DOHH2 (cell line): ENCODE measurements around the gene AJAP1.

Source experiments
- H3F3A ChIP-seq: fragments of 200-600 bp; sonication (generic), shearing (Covaris generic); 2 replicates; pipeline ENCODE4 v1.6.0; 2016; ENCODE audit warnings: antibody characterized with exemption, mild to moderate bottlenecking; ENCODE audit not compliant: control insufficient read depth, insufficient read depth
- H3K27ac ChIP-seq: fragments of 200-600 bp; sonication (generic); 2 replicates; pipeline ENCODE4 v1.5.1; 2014; ENCODE audit warnings: low read depth, mild to moderate bottlenecking, low read length, moderate library complexity
- H3K27me3 ChIP-seq: fragments of 200-600 bp; sonication (generic); 2 replicates; pipeline ENCODE4 v1.6.1; 2014; ENCODE audit warnings: mild to moderate bottlenecking, low read length, mixed read lengths; ENCODE audit not compliant: control insufficient read depth
- H3K36me3 ChIP-seq: fragments of 200-600 bp; sonication (generic); 2 replicates; pipeline ENCODE4 v1.6.1; 2014; ENCODE audit warnings: mild to moderate bottlenecking, low read length, moderate library complexity, mixed read lengths; ENCODE audit not compliant: control insufficient read depth
- H3K4me1 ChIP-seq: fragments of 200-600 bp; sonication (generic); 2 replicates; pipeline ENCODE4 v1.6.1; 2014; ENCODE audit warnings: mild to moderate bottlenecking, low read length, mixed read lengths; ENCODE audit not compliant: control insufficient read depth
- H3K4me2 ChIP-seq: fragments of 200-600 bp; sonication (generic); 2 replicates; pipeline ENCODE4 v1.6.0; 2014; ENCODE audit warnings: mild to moderate bottlenecking, low read length, moderate library complexity
- H3K4me3 ChIP-seq: fragments of 200-600 bp; sonication (generic); 2 replicates; pipeline ENCODE4 v1.5.1; 2014; ENCODE audit warnings: mild to moderate bottlenecking, low read length, mixed read lengths
- H3K79me2 ChIP-seq: fragments of 200-600 bp; sonication (generic); 2 replicates; pipeline ENCODE4 v1.6.1; 2014; ENCODE audit warnings: mild to moderate bottlenecking, low read length, mixed read lengths; ENCODE audit not compliant: control insufficient read depth
- H3K9me2 ChIP-seq: fragments of 200-600 bp; sonication (generic); replicated peaks from 2 replicates; pipeline ENCODE4 v1.6.1; 2014; ENCODE audit warnings: mild to moderate bottlenecking, low read length, mixed read lengths; ENCODE audit not compliant: control insufficient read depth
- H3K9me3 ChIP-seq: fragments of 200-600 bp; sonication (generic); 2 replicates; pipeline ENCODE4 v1.6.1; 2014; ENCODE audit warnings: antibody characterized with exemption, low read length, mixed read lengths; ENCODE audit not compliant: control insufficient read depth, insufficient read depth
- H4K20me1 ChIP-seq: fragments of 200-600 bp; sonication (generic); 2 replicates; pipeline ENCODE4 v1.6.0; 2014; ENCODE audit warnings: low read depth, mild to moderate bottlenecking, antibody characterized with exemption, low read length, moderate library complexity; ENCODE audit not compliant: control insufficient read depth, insufficient read depth
- EZH2phosphoT487 ChIP-seq: fragments of 200-600 bp; sonication (generic); IDR thresholded peaks from 2 replicates; pipeline ENCODE4 v1.6.1; 2017; ENCODE audit warnings: borderline replicate concordance, mild to moderate bottlenecking, antibody characterized with exemption, low read length, moderate library complexity, mixed read lengths
- TF ChIP-seq, protein P1 (sequence below): fragments of 200-600 bp; sonication (generic); IDR thresholded peaks from one replicate; pipeline ENCODE4 v1.5.1; 2014; ENCODE audit warnings: antibody characterized with exemption, mild to moderate bottlenecking, low read depth, low read length; ENCODE audit not compliant: poor library complexity, severe bottlenecking

AJAP1 gene

DNA sequence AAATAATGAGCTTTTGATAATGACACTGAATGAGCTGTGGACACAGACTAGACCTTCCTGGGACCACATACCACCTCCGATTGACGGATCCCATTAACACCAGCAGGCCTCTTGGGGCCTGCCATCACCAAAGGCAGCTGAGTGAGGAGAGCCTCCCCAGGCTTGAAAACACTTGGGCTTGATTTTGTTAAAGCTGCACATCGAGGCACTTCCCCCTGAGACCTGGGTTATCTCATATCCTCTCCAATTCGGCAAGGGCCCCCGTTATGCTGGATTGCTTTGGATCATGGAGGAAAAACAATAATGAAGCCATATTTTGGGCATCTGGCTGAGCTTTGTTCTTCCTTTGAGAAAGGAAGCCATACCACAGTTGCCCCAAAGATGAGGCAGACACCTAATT is 143.0 kb downstream of the AJAP1 start:
- Histone ChIP-seq H3K4me3 (no peak overlapping the region), H3F3A (no peaks in the 10 kb centered on the region), H3K4me2 (no peak overlapping the region), H3K9me3 (no peaks in the 10 kb centered on the region), H3K79me2 (no peaks in the 10 kb centered on the region), H4K20me1 (no peaks in the 10 kb centered on the region), H3K27me3 (no peaks in the 10 kb centered on the region), H3K9me2 (no peaks in the 10 kb centered on the region), H3K36me3 (no peaks in the 10 kb centered on the region), H3K27ac (no peak overlapping the region), H3K4me1 (peaks cover 18% of the 10 kb centered on the region)
- TF ChIP-seq, protein P1, sequence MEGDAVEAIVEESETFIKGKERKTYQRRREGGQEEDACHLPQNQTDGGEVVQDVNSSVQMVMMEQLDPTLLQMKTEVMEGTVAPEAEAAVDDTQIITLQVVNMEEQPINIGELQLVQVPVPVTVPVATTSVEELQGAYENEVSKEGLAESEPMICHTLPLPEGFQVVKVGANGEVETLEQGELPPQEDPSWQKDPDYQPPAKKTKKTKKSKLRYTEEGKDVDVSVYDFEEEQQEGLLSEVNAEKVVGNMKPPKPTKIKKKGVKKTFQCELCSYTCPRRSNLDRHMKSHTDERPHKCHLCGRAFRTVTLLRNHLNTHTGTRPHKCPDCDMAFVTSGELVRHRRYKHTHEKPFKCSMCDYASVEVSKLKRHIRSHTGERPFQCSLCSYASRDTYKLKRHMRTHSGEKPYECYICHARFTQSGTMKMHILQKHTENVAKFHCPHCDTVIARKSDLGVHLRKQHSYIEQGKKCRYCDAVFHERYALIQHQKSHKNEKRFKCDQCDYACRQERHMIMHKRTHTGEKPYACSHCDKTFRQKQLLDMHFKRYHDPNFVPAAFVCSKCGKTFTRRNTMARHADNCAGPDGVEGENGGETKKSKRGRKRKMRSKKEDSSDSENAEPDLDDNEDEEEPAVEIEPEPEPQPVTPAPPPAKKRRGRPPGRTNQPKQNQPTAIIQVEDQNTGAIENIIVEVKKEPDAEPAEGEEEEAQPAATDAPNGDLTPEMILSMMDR, result no peak
- no peak for TF ChIP-seq EZH2phosphoT487

DNA sequence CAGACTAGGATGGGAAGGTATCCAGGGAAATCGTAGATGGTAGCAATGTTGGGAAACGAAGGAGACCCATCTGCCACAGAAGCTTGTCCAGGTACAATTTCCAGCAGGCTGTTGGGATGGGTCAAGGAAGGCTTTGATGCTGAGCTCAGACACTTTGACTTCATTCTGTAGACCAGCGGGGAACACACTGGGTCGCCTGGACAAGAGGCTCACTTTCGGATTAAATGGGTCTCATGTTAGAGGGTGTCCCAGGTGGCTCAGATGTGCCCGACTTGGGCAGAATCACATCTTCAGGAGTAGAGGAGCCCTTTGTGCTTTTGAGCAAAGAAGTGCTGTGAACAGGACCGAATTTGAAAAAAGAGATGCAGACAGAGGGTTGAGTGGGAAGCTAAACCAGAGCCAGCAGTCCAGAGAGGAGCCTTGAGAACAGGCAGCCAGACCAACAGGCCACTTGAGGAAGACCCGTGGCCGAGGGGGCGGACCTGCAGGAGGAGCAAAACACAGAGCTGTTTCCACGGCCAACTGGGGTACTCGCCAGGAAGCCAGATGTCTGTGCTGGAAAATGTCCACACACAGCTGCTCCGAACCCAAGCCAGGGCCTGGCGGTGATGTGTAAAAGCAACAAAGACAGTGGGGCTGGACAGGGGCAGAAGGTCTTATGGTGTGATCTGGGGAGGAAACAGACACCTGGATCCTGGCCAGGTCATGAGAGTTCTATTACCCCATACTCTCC is 146.9 kb downstream of the AJAP1 start:
- TF ChIP-seq, protein P1, result no peak
- TF ChIP-seq EZH2phosphoT487, result no peak
- no peaks in the 10 kb centered on the region for H4K20me1 ChIP-seq
- no peaks in the 10 kb centered on the region for H3K36me3 ChIP-seq

GRCh38 chr1:4802024-4802423 is 147.6 kb downstream of the AJAP1 start:
- no peaks in the 10 kb centered on the region for H3K79me2 ChIP-seq
- no peaks in the 10 kb centered on the region for H3K9me2 ChIP-seq
- no peaks in the 10 kb centered on the region for H3F3A ChIP-seq
- no peaks in the 10 kb centered on the region for H3K9me3 ChIP-seq
- H3K4me1 ChIP-seq, result peaks cover 3% of the 10 kb centered on the region
- no peaks in the 10 kb centered on the region for H4K20me1 ChIP-seq
- peaks cover 7% of the 10 kb centered on the region; the same call in 1 of the 2 replicates for H3K27me3 ChIP-seq
- no peaks in the 10 kb centered on the region for H3K36me3 ChIP-seq
- TF ChIP-seq, protein P1, result no peak
- TF ChIP-seq EZH2phosphoT487, result no peak
- no peak overlapping the region for H3K27ac ChIP-seq
- no peak overlapping the region for H3K4me2 ChIP-seq
- H3K4me3 ChIP-seq, result no peak overlapping the region

More for the DNA sequence above, 146.9 kb downstream of the AJAP1 start:
- Histone ChIP-seq H3K4me1 (peaks cover 10% of the 10 kb centered on the region), H3K27ac (no peak overlapping the region), H3K4me2 (no peak overlapping the region), H3K27me3 (peaks cover 7% of the 10 kb centered on the region; the same call in 1 of the 2 replicates), H3F3A (no peaks in the 10 kb centered on the region), H3K4me3 (no peak overlapping the region), H3K9me2 (no peaks in the 10 kb centered on the region), H3K9me3 (no peaks in the 10 kb centered on the region), H3K79me2 (no peaks in the 10 kb centered on the region)
